Thymus (tissue), 11 donors: Measurements from ENCODE around the gene AXL. TPM values are rescaled to one million over a fixed set of nuclear protein-coding genes. Genes with fewer than 3 reads are reported as not detected.

Experiments used
- DNase-seq, 9 donors: peaks; one replicate each; pipeline ENCODE4 v3.0.0-alpha.2; 2013; ENCODE audit warnings: low spot score in 9 of 9, low read depth in 6 of 9, missing footprints in 1 of 9
- H3K27ac ChIP-seq, 2 donors: one replicate each; pipeline ENCODE4 v1.5.1; 2013; ENCODE audit warnings: control low read depth in 1 of 2, low read depth in 1 of 2, low read length in 1 of 2, mild to moderate bottlenecking in 1 of 2, moderate library complexity in 1 of 2
- H3K27me3 ChIP-seq, 2 donors: one replicate each; pipeline ENCODE4 v1.5.1; 2013; ENCODE audit warnings: low read length in 1 of 2; ENCODE audit not compliant: control insufficient read depth in 2 of 2, insufficient read depth in 1 of 2
- H3K36me3 ChIP-seq, 2 donors: one replicate each; pipeline ENCODE4 v1.5.1; 2013; ENCODE audit warnings: low read length in 1 of 2, mild to moderate bottlenecking in 1 of 2, moderate library complexity in 1 of 2; ENCODE audit not compliant: control insufficient read depth in 2 of 2, insufficient read depth in 2 of 2
- H3K4me1 ChIP-seq, 2 donors: one replicate each; pipeline ENCODE4 v1.5.1; 2013; ENCODE audit warnings: low read length in 2 of 2; ENCODE audit not compliant: control insufficient read depth in 2 of 2, insufficient read depth in 2 of 2
- H3K4me3 ChIP-seq, 2 donors: one replicate each; pipeline ENCODE4 v1.5.1; 2013; ENCODE audit warnings: low read length in 2 of 2, control low read depth in 1 of 2, mild to moderate bottlenecking in 1 of 2
- H3K9me3 ChIP-seq, 2 donors: one replicate each; pipeline ENCODE4 v1.5.1; 2013; ENCODE audit warnings: low read length in 1 of 2, mild to moderate bottlenecking in 1 of 2; ENCODE audit not compliant: control insufficient read depth in 2 of 2, insufficient read depth in 1 of 2
- WGBS: extraction: QIAGEN DNeasy Blood & Tissue Kit; methylation state at CpG from one replicate; pipeline ENCODE4 v1.1.7; 2013; 5-methylcytosine and 5-hydroxymethylcytosine counted together
- polyA plus RNA-seq: library from polyadenylated mRNA; stranded (reverse); fragments of 200-250 nt; gene quantifications from one replicate; pipeline ENCODE4 v1.2.3, GENCODE V29; 2013
- total RNA-seq: library from RNA; stranded (reverse); fragments of 120-200 nt; gene quantifications from one replicate; pipeline ENCODE4 v1.2.4, GENCODE V29; 2013
- donor health status: healthy.

The AXL gene
- total and polyA plus RNA-seq, 2 donors, result 9.5 to 11.9 TPM

GRCh38 chr19:41244117-41244516 lies 25.1 kb downstream of the AXL start:
- 95% methylated on average over 4 of the region's 4 CpGs for WGBS
- DNase-seq, result no peak
- peaks cover 0 to 2% of the 10 kb centered on the region in 2 donors for H3K36me3 ChIP-seq
- no peak overlapping the region for H3K4me3 ChIP-seq
- no peak overlapping the region for H3K27ac ChIP-seq
- H3K4me1 ChIP-seq, result no peaks in the 10 kb centered on the region
- H3K27me3 ChIP-seq, result no peaks in the 10 kb centered on the region
- H3K9me3 ChIP-seq, result no peaks in the 10 kb centered on the region

GRCh38 chr19:41245843-41246242 lies 26.8 kb downstream of the AXL start:
- Histone ChIP-seq H3K27me3 (no peaks in the 10 kb centered on the region), H3K4me1 (no peaks in the 10 kb centered on the region), H3K4me3 (no peak overlapping the region), H3K9me3 (no peaks in the 10 kb centered on the region), H3K27ac (no peak overlapping the region), H3K36me3 (peaks cover 0 to 2% of the 10 kb centered on the region in 2 donors)
- no peak for DNase-seq
- WGBS, result 94% methylated on average over 3 of the region's 3 CpGs

GRCh38 chr19:41248895-41249294 lies 29.9 kb downstream of the AXL start:
- peaks cover 0 to 5% of the 10 kb centered on the region in 2 donors for H3K27me3 ChIP-seq
- H3K27ac ChIP-seq, result no peak overlapping the region
- no peaks in the 10 kb centered on the region for H3K36me3 ChIP-seq
- DNase-seq, result no peak
- H3K4me3 ChIP-seq, result no peak overlapping the region
- H3K9me3 ChIP-seq, result no peaks in the 10 kb centered on the region
- no peaks in the 10 kb centered on the region for H3K4me1 ChIP-seq
- 85% methylated on average over 4 of the region's 4 CpGs for WGBS

GRCh38 chr19:41249707-41250423 lies 30.8 kb downstream of the AXL start:
- Histone ChIP-seq H3K4me3 (no peak overlapping the region), H3K27me3 (peaks cover 0 to 5% of the 10 kb centered on the region in 2 donors), H3K4me1 (no peaks in the 10 kb centered on the region), H3K9me3 (no peaks in the 10 kb centered on the region), H3K27ac (no peak overlapping the region), H3K36me3 (no peaks in the 10 kb centered on the region)
- DNase-seq, result no peak
- 91% methylated on average over 9 of the region's 9 CpGs for WGBS

GRCh38 chr19:41253660-41254059 lies 34.6 kb downstream of the AXL start:
- Histone ChIP-seq H3K9me3 (no peaks in the 10 kb centered on the region), H3K36me3 (no peaks in the 10 kb centered on the region), H3K27ac (no peak overlapping the region), H3K4me1 (no peaks in the 10 kb centered on the region), H3K4me3 (no peak overlapping the region), H3K27me3 (peaks cover 0 to 5% of the 10 kb centered on the region in 2 donors)
- no peak for DNase-seq
- 97% methylated on average over 6 of the region's 6 CpGs for whole genome bisulfite sequencing

- Histone ChIP-seq H3K27ac (no peak overlapping the region), H3K27me3 (peaks cover 0 to 5% of the 10 kb centered on the region in 2 donors)
Observed at GRCh38 chr19:41255171-41255570, 36.1 kb downstream of the AXL start.

GRCh38 chr19:41261474-41262190 lies 42.6 kb downstream of the AXL start:
- Histone ChIP-seq H3K27me3 (no peaks in the 10 kb centered on the region), H3K4me3 (peak overlapping the region; percentile 73 to 74), H3K27ac (peak overlapping the region; percentile 100), H3K9me3 (no peaks in the 10 kb centered on the region), H3K36me3 (peaks cover 0 to 2% of the 10 kb centered on the region in 2 donors), H3K4me1 (peaks cover 18 to 25% of the 10 kb centered on the region in 2 donors)
- DNase-seq, result peak in 1 of 9 donors; percentile 4
- 68% methylated on average over 10 of the region's 10 CpGs for WGBS

More at GRCh38 chr19:41255171-41255570, 36.1 kb downstream of the AXL start:
- no peak for DNase-seq
- no peaks in the 10 kb centered on the region for H3K9me3 ChIP-seq
- no peak overlapping the region for H3K4me3 ChIP-seq
- no peaks in the 10 kb centered on the region for H3K36me3 ChIP-seq
- no peaks in the 10 kb centered on the region for H3K4me1 ChIP-seq

- H3K9me3 ChIP-seq, result no peaks in the 10 kb centered on the region
- H3K27ac ChIP-seq, result peak overlapping the region; percentile 100
- peaks cover 8 to 12% of the 10 kb centered on the region in 2 donors for H3K36me3 ChIP-seq
- peak; percentile 55 to 88 (median 68) for DNase-seq
- under 1% methylated on average over 46 of the region's 46 CpGs for WGBS
- H3K27me3 ChIP-seq, result no peaks in the 10 kb centered on the region
- peaks cover 24 to 35% of the 10 kb centered on the region in 2 donors for H3K4me1 ChIP-seq
- peak overlapping the region; percentile 73 to 74 for H3K4me3 ChIP-seq
Observed at GRCh38 chr19:41263042-41263849, 44.2 kb downstream of the AXL start.
